ENCODE results near the gene SPATS2.
"Not testable (repeated sequence)": the region's sequence is repeated elsewhere in the genome, so short reads cannot be mapped to it uniquely, and the experiment has no call there.

The SPATS2 gene

DNA sequence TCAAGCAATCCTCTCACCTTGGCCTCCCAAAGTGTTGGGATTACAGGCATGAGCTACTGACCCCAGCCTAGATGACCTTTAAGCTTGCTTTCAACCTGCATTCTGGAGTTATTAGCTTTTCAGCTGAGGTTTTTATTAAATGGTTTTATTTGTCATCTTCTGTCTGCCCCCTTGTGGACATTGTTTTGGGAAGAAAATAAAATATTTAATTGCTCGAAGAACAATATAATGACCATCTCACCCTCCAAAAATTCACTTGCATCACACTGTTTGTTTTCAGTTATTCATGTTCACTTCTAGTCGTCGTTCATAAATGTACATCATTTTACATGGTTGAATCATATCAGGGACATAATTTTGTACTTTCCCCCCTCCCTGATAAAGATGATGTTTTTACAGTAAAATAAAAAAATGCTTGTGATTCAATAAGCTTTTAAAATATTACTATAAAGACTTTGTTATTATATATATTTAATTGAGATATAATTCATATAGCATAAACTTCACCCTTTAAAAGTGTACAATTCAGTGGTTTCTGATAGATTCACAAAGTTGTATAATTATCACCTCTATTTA, 10.1 kb upstream of the SPATS2 start:
- DNase-seq, result no peak

DNA sequence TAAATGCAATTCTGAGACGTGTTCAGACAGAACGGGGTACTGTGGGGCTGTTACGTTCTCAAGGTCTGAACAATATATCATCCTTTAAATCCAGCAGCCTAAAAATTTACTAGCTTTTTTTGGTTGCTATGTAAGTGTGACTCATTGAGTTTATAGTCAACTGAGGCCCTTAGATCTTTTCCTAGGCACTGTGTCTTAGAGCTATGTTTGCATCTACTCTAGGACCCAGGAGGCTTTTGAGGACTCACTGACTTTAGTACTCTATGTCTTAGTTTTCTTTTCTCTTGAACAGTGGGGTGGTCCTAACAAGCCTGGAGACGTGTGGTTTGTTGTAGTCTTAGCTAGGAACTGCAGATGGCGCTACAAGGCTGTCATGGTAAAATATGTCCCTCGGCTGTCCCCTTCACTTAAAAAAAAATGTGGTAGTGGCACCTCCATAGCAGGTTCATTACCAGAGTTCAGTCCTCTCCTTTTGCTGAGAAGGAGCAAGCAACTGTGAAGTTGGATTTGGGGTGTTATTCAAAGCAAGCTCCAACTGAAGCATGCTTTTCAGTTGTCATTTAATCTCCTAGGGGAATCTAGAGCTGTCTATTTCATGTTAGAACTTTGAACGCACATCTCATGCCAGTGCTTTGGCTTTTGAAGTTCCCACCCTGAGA, 8.7 kb upstream of the SPATS2 start:
- peak; percentile 31 for DNase-seq

DNA sequence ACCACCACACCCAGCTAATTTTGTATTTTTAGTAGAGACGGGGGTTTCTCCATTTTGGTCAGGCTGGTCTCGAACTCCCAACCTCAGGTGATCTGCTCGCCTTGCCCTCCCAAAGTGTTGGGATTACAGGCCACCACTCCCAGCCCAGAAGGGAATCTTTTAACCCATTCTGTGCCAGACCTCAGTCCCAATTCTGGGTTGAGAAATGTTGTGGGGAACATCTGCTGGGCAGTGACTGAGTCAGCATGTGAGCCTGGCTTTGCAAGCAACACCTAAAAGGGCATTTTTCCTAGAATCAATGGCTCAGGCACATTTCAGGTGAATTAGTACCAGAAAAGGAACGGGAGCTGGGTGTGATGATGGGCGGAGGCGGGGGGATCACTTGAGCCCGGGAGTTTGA, 7.6 kb upstream of the SPATS2 start:
- no peak for DNase-seq

DNA sequence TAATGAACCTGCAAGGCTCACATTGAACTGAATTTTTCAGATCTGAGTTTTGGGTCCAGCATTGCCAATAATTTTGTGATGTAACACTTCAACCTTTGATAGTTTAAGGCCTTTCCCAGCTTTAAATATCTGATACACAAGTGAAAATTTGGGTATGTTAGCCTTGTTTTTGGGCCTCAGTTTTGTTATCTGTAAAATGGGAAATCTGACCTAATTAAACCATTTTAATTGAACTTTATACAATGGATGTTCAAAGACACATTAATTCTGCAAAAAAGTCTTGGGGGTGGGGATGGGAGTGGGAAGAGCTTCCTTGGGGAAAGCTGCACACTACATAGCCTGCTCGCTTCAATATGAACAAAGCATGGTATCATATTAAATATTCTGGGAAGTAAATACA, 5.2 kb upstream of the SPATS2 start:
- no peak for DNase-seq

DNA sequence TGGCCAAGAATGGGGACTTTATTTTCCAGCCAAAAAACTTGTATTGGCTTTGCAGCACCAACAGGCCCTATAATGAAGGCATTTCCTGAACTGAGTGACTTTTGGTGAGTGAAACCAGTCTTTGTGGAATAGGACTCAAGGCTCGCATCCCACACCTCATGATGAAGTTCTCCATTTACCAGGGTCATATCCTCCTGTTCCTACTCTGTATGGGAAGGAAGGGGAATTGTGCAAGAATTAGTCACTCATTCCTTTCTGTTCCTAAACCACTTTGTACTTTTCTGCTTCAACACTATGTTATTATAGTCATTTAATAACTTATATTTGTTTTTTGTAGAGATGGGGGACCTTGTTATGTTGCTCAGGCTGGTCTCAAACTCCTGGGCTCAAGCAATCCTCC, 2.3 kb upstream of the SPATS2 start:
- no peak for DNase-seq

DNA sequence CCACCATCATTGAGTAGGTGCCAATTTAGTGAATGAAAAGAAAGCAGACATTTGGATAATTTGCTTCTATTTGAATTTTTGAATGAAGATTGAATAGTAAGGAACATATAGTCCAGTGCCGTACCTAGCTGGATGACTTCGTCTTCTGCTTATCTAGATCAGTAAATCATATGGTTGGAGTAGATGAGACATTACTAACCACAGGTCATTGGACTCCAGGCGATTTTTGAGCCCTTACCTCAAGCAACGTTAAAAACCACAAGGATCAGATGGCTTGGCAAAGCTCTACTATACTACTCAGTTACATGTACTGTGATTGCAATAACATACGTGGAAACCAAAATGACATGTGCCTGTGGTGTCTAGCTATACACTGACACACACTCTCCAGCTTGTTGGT, 1.7 kb upstream of the SPATS2 start:
- no peak for DNase-seq

DNA sequence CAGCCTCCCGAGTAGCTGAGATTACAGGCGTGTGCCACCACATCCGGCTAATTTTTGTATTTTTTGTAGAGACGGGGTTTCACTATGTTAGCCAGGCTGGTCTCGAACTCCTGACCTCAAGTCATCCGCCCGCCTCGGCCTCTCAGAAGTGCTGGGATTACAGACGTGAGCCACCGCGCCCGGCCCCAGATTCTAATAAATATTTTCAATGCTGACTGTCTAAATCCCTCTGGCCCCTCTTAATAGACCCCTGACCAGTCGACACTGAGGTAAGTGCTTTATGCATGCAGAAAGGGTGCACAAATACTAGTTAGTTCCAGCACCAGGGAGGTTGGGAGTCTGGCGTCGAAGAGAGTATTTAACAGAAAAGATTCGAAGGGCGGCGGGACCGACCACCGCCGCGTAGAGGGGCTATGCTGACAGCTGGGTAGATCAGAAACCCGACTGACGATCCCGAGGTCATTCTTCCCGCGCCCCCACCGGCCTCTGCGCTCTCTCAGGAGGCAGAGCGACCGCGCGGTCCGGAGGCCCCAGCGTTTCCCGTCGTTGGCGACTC, 1.1 kb upstream of the SPATS2 start:
- DNase-seq, result no peak

DNA sequence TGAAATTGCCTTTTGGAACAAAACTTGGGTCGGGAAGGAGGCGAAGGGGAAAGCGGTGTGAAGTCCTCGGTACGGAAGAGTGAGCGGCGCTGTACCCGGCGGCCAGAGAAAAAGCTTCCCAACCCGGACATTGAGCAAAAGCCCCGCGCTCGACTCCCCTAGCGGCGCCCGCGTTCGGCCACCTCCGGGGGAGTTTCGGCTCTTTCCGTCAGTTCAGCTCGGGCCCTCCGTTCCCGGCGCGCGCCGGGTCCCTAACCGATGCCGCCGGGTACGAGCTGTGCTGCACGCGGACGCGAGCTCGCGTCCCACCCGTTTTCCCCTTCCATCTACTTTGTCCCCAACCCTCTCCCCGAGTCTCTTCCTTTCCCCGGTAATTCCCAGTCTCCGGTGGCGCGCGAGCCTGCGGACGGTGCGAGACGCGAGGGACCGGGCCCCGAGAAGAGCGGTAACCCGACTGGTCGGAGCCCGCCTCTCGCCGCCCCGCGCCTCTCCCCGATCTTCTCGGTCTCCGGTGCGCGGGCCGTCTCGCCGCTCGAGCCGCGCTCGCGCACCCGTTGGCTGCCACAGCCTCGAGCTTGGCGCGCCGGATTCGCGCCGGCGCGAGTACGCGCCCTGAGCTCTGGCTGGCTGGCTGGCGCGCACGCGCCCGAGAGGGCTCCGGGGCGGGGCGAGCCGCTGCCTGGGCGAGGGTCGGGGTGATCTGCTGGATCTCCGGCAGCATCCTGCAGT, 446 bp upstream of the SPATS2 start:
- DNase-seq, result peak; percentile 77

DNA sequence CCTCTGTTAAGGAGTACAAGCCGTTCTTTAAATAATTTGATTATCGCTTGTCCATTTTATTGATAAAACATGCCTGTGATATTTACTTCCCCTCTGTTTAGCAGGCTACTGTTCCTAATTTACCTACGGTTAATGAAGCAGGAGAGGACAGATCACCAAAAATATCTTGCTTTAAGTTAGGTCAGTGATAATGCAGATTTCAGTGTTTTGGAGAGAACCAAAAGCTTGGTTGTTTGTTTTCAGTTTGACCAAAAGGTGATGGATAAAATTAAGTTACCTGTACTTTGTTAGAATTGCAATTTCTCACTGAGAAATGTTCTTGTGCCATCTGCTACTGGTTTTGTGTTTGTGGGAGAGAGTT, 958 bp downstream of the SPATS2 start:
- no peak for DNase-seq

DNA sequence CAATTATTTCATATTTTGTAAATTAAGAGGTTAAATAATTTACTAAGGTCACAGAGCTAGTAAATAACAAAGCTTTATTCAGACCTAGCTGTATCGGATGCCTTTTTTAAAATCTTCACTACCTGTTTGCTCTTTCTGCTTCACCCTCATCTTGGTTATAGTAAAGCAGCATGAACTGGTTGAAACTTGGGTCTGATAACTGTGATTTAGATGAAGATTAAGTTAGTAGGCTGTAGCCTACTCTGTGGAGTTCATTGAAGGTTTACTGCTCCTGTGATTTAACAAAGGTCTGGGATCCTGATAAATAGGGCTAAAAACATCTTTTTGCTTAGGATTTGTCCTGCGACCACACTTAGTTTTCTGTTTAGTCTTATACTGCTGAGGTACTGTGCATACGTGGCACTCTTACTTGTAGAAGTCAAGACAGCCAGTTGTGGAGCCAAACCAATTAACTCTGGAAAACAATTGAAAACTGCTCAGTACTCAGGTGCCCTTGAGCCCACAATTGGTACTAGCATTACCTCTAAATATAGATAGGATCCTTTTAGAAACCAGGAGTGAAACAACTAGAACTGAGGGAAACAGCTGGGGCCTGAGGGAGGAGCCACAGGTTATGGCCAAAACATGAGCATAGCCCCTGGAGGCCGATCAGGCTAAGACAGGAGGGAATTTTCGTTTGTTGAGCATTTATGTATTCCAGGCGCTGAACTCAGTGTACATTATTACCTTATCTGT, 2.3 kb downstream of the SPATS2 start:
- no peak for DNase-seq

DNA sequence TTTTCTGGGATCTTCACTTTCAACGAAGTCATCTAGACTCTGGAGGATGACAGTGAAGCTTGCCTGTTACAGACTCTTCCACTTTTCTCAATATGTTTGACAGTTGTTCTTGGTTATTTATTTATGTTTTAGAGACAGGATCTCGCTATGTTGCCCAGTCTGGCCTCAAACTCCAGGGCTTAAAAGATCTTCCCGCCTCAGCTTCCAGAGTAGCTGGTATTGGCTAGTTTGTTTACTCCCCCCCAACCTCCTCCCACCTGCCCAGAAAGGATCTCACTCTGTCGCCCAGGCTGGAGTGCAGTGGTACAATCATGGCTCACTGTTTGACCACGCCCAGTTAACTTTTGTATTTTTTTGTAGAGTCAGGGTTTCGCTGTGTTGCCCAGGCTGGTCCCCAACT, 3.3 kb downstream of the SPATS2 start:
- DNase-seq, result no peak

DNA sequence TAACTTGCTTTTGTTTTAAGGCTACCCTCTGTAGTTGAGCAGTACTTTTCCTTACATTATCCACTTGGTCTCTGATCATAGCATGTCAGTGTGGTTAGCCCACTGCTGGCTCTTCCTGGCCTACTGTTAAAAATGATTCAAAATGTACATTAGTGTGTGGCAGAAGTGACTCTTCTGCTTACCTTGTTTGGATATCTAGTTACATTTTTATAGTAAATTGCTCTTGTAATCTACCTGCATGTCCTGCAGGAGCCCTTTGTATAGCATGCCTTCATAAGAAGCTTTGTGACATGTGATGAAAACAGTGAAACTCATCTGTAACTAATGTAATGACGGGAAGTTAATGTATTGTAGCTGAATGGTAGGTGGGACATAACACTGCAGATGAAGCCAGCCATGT, 8.1 kb downstream of the SPATS2 start:
- no peak for DNase-seq

DNA sequence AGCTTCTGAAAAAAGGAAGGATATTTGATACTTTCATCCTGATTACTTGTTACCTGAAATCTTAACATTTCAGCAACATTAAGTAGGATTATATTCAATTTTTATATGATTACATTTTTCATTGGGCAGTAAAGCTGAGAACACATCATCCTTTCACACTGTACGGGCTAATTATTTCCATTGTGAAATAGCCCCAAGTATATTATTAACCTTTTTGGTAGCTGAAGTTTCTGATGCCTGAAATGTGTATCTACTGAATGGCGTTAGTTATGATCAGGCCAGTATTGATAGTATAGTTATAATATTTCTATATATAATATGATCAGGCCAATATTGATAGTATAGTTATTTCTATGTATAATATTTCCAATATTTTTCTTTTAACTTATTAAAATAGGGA, 10.1 kb downstream of the SPATS2 start:
- DNase-seq, result no peak

DNA sequence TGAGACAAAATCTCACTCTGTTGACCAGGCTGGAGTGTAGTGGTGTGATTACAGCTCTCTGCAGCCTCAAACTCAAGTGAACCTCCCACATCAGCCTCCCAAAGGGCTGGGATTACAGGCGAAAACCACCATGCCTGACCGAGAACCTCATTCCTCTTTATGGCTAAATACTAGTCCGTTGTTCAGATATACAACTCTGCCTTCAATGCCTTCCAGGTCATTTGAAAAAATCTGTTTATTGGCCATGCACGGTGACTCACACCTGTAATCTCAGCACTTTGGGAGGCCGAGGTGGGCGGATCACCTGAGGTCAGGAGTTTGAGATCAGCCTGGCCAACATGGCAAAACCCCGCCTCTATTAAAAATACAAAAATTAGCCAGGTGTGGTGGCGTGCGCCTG, 12.9 kb downstream of the SPATS2 start:
- DNase-seq, result not testable (repeated sequence)

DNA sequence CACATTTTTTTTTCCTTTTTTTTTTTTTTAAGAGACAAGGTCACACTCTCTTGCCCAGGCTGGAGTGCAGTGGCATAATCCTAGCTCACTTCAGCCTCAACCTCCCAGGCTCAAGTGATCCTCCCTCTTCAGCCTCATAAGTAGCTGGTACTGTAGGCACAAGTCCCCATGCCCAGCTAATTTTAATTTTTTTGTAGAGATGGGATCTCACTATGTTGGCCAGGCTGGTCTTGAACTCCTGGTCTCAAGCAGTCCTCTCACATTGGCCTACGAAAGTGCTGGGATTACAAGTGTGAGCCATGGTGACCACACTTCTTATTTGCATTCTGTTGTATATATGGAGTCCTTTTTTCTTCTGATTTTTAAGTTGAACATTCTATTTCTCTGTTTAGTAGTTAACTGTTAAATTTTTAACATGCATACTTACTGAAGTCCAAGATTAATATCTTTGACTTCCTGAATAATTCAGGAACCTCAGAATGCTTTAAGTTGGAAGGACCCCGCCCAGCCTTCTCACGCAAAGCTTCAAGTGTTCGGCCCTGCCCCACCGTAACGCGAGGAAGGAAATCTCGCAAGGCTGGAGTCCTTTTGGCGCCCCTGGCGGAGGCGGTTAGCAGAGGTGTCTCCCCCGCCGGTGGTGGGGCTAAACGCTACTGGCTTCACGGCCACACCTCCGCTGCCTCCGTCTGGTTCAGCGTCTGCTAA, 21.6 kb downstream of the SPATS2 start:
- DNase-seq, result peak; percentile 44

DNA sequence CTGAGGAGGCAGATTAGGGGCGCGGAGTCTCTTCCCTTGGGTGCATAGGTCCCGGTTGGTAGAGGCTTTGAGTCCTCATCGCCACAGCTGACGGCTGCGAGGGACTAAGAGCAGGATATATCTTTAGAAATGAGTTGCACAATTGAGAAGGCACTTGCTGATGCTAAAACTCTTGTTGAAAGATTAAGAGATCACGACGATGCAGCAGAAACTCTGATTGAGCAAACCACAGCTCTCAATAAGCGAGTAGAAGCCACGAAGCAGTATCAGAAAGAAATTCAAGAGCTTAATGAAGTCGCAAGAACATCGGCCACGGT, 22.1 kb downstream of the SPATS2 start:
- DNase-seq, result no peak

DNA sequence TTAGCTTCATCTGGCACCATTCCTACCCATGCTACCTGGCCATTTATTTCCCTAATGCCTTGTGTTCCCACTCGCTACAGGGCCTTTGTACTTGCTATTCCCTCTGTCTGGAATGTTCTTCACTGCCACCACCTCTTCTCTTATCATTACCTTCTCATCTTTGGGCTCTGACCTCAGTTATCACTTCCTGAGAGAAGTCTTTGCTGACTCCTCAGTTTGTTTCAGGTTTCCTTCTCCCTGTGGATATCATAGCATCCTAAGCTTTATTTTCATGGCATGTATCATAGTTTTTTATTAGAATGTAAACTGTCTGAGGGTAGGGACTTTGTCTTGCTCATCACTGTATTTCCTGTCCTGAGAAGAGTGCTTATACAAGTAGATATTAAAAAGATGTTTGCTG, 29.7 kb downstream of the SPATS2 start:
- DNase-seq, result no peak

DNA sequence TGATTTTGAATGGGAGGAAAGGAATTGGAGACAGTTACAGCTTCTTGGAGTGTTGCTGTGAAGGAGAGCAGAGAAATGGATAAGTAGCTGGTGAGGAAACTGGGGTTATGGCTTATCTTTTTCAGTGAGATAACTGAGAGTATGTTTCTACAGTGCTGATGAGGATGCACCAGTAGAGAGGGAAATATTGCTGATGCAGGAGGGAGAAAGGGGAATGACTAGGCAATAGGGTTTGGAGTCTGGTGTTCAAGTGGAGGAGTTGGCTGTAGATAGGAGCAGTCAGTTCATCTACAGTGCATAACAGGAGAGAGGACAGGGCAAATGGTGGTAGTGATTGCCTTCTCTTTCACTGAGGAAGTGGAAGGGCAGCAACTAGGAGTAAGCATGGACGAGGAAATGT, 33.0 kb downstream of the SPATS2 start:
- DNase-seq, result no peak

DNA sequence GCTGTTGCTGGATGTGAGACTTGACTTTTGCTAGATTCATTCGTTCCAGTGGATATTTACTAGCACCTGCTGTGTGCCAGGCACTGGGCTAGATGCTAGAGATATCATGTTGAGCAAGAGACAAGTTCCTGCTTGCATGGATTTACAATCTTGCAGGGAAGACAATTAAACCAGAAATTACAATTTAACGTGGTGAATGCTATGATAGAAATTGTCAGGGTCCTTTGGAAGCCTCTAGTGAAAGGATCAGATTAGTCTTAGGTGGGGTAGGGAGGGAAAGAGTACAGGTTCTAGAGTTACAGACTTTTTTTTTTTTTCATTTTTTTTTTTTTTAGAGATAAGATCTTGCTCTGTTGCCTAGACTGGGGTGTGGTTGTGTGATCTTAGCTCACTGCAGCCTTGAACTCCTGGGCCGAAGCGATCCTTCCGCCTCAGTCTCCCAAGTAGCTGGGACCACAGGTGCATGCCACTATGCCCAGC, 36.7 kb downstream of the SPATS2 start:
- no peak for DNase-seq

DNA sequence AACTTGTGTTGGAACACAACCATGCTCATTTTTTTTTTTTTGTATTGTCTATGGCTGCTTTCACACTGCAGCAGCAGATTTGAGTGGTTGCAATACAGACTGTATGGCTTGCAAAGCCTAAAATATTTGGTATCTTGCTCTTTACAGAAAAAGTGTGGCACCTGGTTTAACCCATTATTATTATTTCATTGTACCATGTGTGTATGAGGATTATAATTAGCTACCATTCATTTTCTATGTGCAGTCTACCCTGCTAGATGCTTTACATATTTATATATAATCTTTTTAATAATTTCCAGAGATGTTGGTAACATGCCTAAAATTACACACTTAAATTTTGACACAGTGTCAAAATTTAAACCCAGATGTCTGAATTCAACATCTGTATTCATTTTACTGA, 37.7 kb downstream of the SPATS2 start:
- no peak for DNase-seq

DNA sequence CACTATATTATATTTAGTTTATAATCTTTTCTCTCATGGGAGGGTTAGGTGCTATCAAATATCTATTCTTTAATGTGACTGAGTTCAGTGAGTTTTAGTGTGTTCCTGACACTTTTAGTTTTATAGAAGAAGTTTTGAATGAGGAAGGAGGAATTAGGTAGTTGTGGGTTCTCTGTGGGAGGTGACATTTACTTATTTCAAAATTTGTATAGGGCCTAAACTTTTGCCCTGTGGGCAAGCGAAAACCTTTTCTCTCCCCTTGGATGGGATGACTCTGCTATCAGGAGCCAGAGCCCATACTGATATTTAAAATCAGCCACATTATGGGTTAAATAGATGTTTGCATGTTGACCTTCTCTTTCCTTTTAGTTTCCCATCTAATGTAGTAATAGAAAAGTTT, 43.6 kb downstream of the SPATS2 start:
- no peak for DNase-seq

DNA sequence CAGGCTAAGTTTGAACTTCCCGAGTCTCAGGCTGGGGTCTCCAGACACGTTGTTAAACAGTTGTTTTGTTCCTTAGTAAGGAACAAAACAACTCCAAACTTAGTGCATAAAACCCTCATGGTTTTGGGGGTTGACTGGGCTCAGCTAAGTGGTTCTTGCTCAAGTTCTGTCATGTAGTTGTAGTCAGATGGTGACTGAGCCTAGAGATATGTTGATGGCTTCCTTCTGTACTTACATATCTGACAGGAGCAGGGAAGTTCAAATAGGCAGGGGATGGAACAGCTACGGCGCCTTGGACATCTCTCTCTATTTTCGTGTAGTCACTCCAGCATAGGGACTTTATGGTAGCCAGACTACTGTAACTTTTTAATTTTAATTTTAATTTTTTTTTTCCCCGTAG, 45.7 kb downstream of the SPATS2 start:
- no peak for DNase-seq

DNA sequence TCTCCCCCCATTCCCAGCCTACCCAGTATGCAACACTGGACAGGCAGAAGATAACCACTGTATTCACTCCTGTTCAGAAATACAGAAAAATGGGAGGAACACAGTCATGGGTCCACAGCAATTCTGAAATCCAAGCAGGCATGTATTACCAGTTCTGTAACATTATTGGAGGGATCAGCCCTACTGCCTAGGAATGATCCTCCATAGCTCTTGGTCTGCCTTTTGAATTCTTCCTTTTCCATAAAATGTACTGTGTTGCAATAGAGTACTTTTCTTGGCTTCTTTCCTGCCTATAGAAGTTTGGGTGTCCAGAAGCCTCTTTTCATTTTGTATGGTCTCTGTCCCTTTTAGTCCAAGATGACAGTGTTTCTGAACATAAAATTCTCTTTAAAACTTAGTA, 46.5 kb downstream of the SPATS2 start:
- no peak for DNase-seq
